ENCODE data around the gene COX7A2.

The COX7A2 gene

GRCh38 chr6:75199889-75200288 lies 43.7 kb downstream of the COX7A2 start:
- DNase-seq (ENCODE audit: low read depth in 3 of 3) = no peak

GRCh38 chr6:75196081-75196687 lies 47.4 kb downstream of the COX7A2 start:
- DNase-seq (ENCODE audit: low read depth in 3 of 3) = no peak

- DNase-seq (ENCODE audit: low read depth in 3 of 3) = no peak
Measured at GRCh38 chr6:75188221-75188925, 55.2 kb downstream of the COX7A2 start.

All from stimulated activated CD4-positive, alpha-beta T cell treated with anti-CD3 and anti-CD28 coated beads, TNF-alpha, amount 100 ng/mL, for 4 hours (primary cell).